AG04450 (cell line): Measurements from ENCODE around the gene FRMD4A. TPM values are rescaled to one million over a fixed set of nuclear protein-coding genes. Genes with fewer than 3 reads are reported as not detected.
A peak's percentile ranks its signal among the peaks of the same experiment; 100 is the strongest.
"Not testable (repeated sequence)": the region's sequence is repeated elsewhere in the genome, so short reads cannot be mapped to it uniquely, and the experiment has no call there.

ENCODE experiments used
- CTCF ChIA-PET: fragments of 300-600, 350-600 bp; formaldehyde crosslinking; extraction: SDS; loops from one replicate; lab custom pipeline; 2022; ENCODE audit warnings: antibody characterized with exemption, inconsistent platforms; lab: Charles Lee
- POLR2A ChIA-PET: fragments of 350-600 bp; formaldehyde crosslinking; extraction: SDS; loops from one replicate; lab custom pipeline; 2021; ENCODE audit warnings: antibody characterized with exemption, inconsistent platforms; lab: Yijun Ruan, JAX
- DNase-seq: peaks from one replicate; pipeline ENCODE4 v3.0.0-alpha.2; 2011; ENCODE audit warnings: low read depth, low spot score
- H3K27ac ChIP-seq: one replicate; pipeline ENCODE4 v1.5.1; 2012; ENCODE audit warnings: low read depth, low read length, control low read depth
- H3K27me3 ChIP-seq: one replicate; pipeline ENCODE4 v1.6.0; 2012; ENCODE audit warnings: low read length; ENCODE audit not compliant: control insufficient read depth, insufficient read depth
- H3K4me3 ChIP-seq: 2 replicates; pipeline ENCODE4 v1.5.1; 2011; ENCODE audit warnings: mild to moderate bottlenecking, low read depth, low read length, control low read depth
- H3K9me3 ChIP-seq: 2 replicates; pipeline ENCODE4 v1.5.1; 2012; ENCODE audit warnings: low read length; ENCODE audit not compliant: control insufficient read depth, insufficient read depth
- CTCF ChIP-seq: IDR thresholded peaks from 2 replicates; pipeline ENCODE4 v1.5.1; 2011; ENCODE audit warnings: low read depth, low read length, control low read depth, inconsistent platforms
- polyA plus RNA-seq: library from polyadenylated mRNA; depleted of rRNA; stranded (reverse); fragments of >200 nt; gene quantifications from 2 replicates; pipeline ENCODE4 v1.2.3, GENCODE V29; 2011

Gene FRMD4A
- polyA plus RNA-seq, 1 experiment, result 45.7 TPM

- Histone ChIP-seq H3K9me3 (no peaks in the 10 kb centered on the region), H3K27ac (no peak overlapping the region), H3K27me3 (no peaks in the 10 kb centered on the region), H3K4me3 (no peak overlapping the region)
- POLR2A ChIA-PET, result interaction anchor here (0.9 kb wide), 1 partner anchor 40 kb away, joined by 3 read pairs; no protein-coding TSS in a partner anchor
- CTCF ChIA-PET, result no interaction called here
- TF ChIP-seq CTCF, result no peak
- DNase-seq, result peak; percentile 74
Observed at GRCh38 chr10:14146025-14146424, 184.7 kb downstream of the FRMD4A start.

GRCh38 chr10:14144451-14144850, 186.3 kb downstream of the FRMD4A start:
- ChIA-PET CTCF (no interaction called here), POLR2A (no interaction called here)
- no peak for DNase-seq
- H3K9me3 ChIP-seq, result no peaks in the 10 kb centered on the region
- no peak for TF ChIP-seq CTCF
- no peaks in the 10 kb centered on the region for H3K27me3 ChIP-seq
- H3K4me3 ChIP-seq, result no peak overlapping the region
- H3K27ac ChIP-seq, result no peak overlapping the region

GRCh38 chr10:14142606-14143250, 188.0 kb downstream of the FRMD4A start:
- H3K9me3 ChIP-seq, result no peaks in the 10 kb centered on the region
- peaks cover 2% of the 10 kb centered on the region for H3K27me3 ChIP-seq
- no peak for DNase-seq
- no peak for TF ChIP-seq CTCF
- ChIA-PET POLR2A (no interaction called here), CTCF (interaction anchor here (0.6 kb wide), 1 partner anchor 56 kb away, joined by 4 read pairs; no protein-coding TSS in a partner anchor)
- no peak overlapping the region for H3K27ac ChIP-seq
- H3K4me3 ChIP-seq, result no peak overlapping the region

GRCh38 chr10:14141283-14141682, 189.4 kb downstream of the FRMD4A start:
- no peak overlapping the region for H3K27ac ChIP-seq
- H3K9me3 ChIP-seq, result no peaks in the 10 kb centered on the region
- DNase-seq, result no peak
- ChIA-PET POLR2A (no interaction called here), CTCF (no interaction called here)
- peaks cover 5% of the 10 kb centered on the region for H3K27me3 ChIP-seq
- TF ChIP-seq CTCF, result no peak
- H3K4me3 ChIP-seq, result no peak overlapping the region

- POLR2A ChIA-PET, result no interaction called here
- CTCF ChIA-PET, result no interaction called here
- Histone ChIP-seq H3K9me3 (no peaks in the 10 kb centered on the region), H3K27me3 (peaks cover 20% of the 10 kb centered on the region), H3K27ac (no peak overlapping the region), H3K4me3 (no peak overlapping the region)
- no peak for TF ChIP-seq CTCF
- no peak for DNase-seq
Observed at GRCh38 chr10:14137391-14137790, 193.3 kb downstream of the FRMD4A start.

GRCh38 chr10:14135196-14135595, 195.5 kb downstream of the FRMD4A start:
- peaks cover 20% of the 10 kb centered on the region for H3K27me3 ChIP-seq
- H3K4me3 ChIP-seq, H3K9me3 ChIP-seq, DNase-seq, H3K27ac ChIP-seq, CTCF ChIA-PET, POLR2A ChIA-PET: not testable (repeated sequence)
